Measurements from ENCODE around the gene IFT81.

- TF ChIP-seq POLR2A (IDR thresholded peaks at IDR 0.05) (no peak), CTCF (IDR thresholded peaks at IDR 0.05) (no peak), POLR2AphosphoS5 (IDR thresholded peaks at IDR 0.05) (no peak), EP300 (IDR thresholded peaks at IDR 0.05) (no peak)
These were observed 119.1 kb downstream of the IFT81 start for GRCh38 chr12:110243227-110243626.
